HG02840 (cell line): ENCODE measurements around the gene IFFO2.

ENCODE experiments used
- ATAC-seq: cut with Tn5 transposase; IDR thresholded peaks from one replicate; pipeline ENCODE4 v1.9.1; 2021; ENCODE audit warnings: mild to moderate bottlenecking, moderate library complexity, moderate number of reproducible peaks; ENCODE audit not compliant: unreplicated experiment, low FRiP score

Gene IFFO2

GRCh38 chr1:18972991-18973390 is 16.5 kb upstream of the IFFO2 start:
- no peak for ATAC-seq

GRCh38 chr1:18972531-18972930 is 16.1 kb upstream of the IFFO2 start:
- no peak for ATAC-seq

GRCh38 chr1:18970762-18971161 is 14.3 kb upstream of the IFFO2 start:
- ATAC-seq = no peak

GRCh38 chr1:18970358-18970757 is 13.9 kb upstream of the IFFO2 start:
- no peak for ATAC-seq

- ATAC-seq = no peak
Measured at GRCh38 chr1:18967066-18967690, 10.7 kb upstream of the IFFO2 start.

GRCh38 chr1:18965206-18966173 is 9.0 kb upstream of the IFFO2 start:
- no peak for ATAC-seq

GRCh38 chr1:18963968-18964367 is 7.5 kb upstream of the IFFO2 start:
- ATAC-seq = no peak

GRCh38 chr1:18962855-18963737 is 6.6 kb upstream of the IFFO2 start:
- no peak for ATAC-seq

GRCh38 chr1:18962121-18962721 is 5.7 kb upstream of the IFFO2 start:
- ATAC-seq = no peak

GRCh38 chr1:18960821-18961220 is 4.3 kb upstream of the IFFO2 start:
- no peak for ATAC-seq

GRCh38 chr1:18960409-18960808 is 3.9 kb upstream of the IFFO2 start:
- ATAC-seq = no peak

GRCh38 chr1:18959591-18959990 is 3.1 kb upstream of the IFFO2 start:
- ATAC-seq = no peak

- ATAC-seq = no peak
Measured at GRCh38 chr1:18957532-18958300, 1.2 kb upstream of the IFFO2 start.

- no peak for ATAC-seq
Measured at GRCh38 chr1:18957136-18957521, 653 bp upstream of the IFFO2 start.

- ATAC-seq = peak; percentile 17
Measured at GRCh38 chr1:18955441-18956192, 859 bp downstream of the IFFO2 start.

- no peak for ATAC-seq
Measured at GRCh38 chr1:18955131-18955440, 1.4 kb downstream of the IFFO2 start.

- no peak for ATAC-seq
Measured at GRCh38 chr1:18954270-18955071, 2.0 kb downstream of the IFFO2 start.

- ATAC-seq = no peak
Measured at GRCh38 chr1:18953731-18954231, 2.7 kb downstream of the IFFO2 start.
